Measurements from ENCODE around the gene FRAT2. TPM values are rescaled to one million over a fixed set of nuclear protein-coding genes. Genes with fewer than 3 reads are reported as not detected.

The FRAT2 gene
- total and polyA plus RNA-seq, 2 of the 13 experiments (the other 11 are each of a cell fraction or from before 2014, with no cell fraction given) = 7.2 to 14.1 TPM

- TF ChIP-seq NFYB (CRISPR knock-in tag; IDR thresholded peaks at IDR 0.05) (peak; percentile 20; the same call in 1 of the 2 replicates), REST (IDR thresholded peaks at IDR 0.05; ENCODE audit: borderline replicate concordance in 1 of 2, low read depth in 1 of 2, low read length in 2 of 2) (no peak), THAP11 (CRISPR knock-in tag; IDR thresholded peaks at IDR 0.05) (peak; percentile 73), AHDC1 (CRISPR knock-in tag; IDR thresholded peaks at IDR 0.05; ENCODE audit: borderline replicate concordance) (no peak), FOXO1 (CRISPR knock-in tag; IDR thresholded peaks at IDR 0.05) (peak; percentile 63), SALL1 (CRISPR knock-in tag; IDR thresholded peaks at IDR 0.05) (peak; percentile 78), PRDM4 (CRISPR knock-in tag; IDR thresholded peaks at IDR 0.05; ENCODE audit: borderline replicate concordance) (no peak), ZNF891 (CRISPR knock-in tag; IDR thresholded peaks at IDR 0.05) (peak; percentile 19; the same call in 1 of the 2 replicates), KLF12 (CRISPR knock-in tag; IDR thresholded peaks at IDR 0.05; ENCODE audit: borderline replicate concordance) (peak; percentile 73), ZFP36 (IDR thresholded peaks at IDR 0.05; ENCODE audit: borderline replicate concordance, low read depth, low read length, partially characterized antibody) (no peak), GLMP (CRISPR knock-in tag; IDR thresholded peaks at IDR 0.05; ENCODE audit: borderline replicate concordance) (no peak), ZNF792 (CRISPR knock-in tag; IDR thresholded peaks at IDR 0.05) (peak; percentile 61; the same call in 1 of the 2 replicates), KDM2A (CRISPR knock-in tag; IDR thresholded peaks at IDR 0.05; ENCODE audit: borderline replicate concordance, low read depth) (peak; percentile 65; the same call in 1 of the 2 replicates), SKI (IDR thresholded peaks at IDR 0.05; ENCODE audit: partially characterized antibody) (peak; percentile 61), KLF13 (CRISPR knock-in tag; IDR thresholded peaks at IDR 0.05) (0 out of 2 replicates have a peak, but pooled peaks have one; percentile 52), POLR2AphosphoS5 (IDR thresholded peaks at IDR 0.05; ENCODE audit: low read depth, low read length) (peak; percentile 69)
Observed at GRCh38 chr10:97334370-97335175, at the start of gene FRAT2 (continued).
